ENCODE data around the gene SUFU.

GRCh38 chr10:102678068-102678400 is 174.3 kb downstream of the SUFU start:
- TF ChIP-seq, protein P1, sequence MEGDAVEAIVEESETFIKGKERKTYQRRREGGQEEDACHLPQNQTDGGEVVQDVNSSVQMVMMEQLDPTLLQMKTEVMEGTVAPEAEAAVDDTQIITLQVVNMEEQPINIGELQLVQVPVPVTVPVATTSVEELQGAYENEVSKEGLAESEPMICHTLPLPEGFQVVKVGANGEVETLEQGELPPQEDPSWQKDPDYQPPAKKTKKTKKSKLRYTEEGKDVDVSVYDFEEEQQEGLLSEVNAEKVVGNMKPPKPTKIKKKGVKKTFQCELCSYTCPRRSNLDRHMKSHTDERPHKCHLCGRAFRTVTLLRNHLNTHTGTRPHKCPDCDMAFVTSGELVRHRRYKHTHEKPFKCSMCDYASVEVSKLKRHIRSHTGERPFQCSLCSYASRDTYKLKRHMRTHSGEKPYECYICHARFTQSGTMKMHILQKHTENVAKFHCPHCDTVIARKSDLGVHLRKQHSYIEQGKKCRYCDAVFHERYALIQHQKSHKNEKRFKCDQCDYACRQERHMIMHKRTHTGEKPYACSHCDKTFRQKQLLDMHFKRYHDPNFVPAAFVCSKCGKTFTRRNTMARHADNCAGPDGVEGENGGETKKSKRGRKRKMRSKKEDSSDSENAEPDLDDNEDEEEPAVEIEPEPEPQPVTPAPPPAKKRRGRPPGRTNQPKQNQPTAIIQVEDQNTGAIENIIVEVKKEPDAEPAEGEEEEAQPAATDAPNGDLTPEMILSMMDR (IDR thresholded peaks at IDR 0.05; ENCODE audit: insufficient read depth, low read length, poor library complexity, severe bottlenecking) = no peak
- TF ChIP-seq EZH2phosphoT487 (conservative IDR thresholded peaks at IDR 0.05; ENCODE audit: low read length) = no peak

Data from SU-DHL-6 (cell line).